ENCODE data around the gene BLOC1S4.

GRCh38 chr4:6687947-6688878 lies 27.8 kb upstream of the BLOC1S4 start:
- TF ChIP-seq POLR2A (IDR thresholded peaks at IDR 0.05; ENCODE audit: low read depth, low read length) (no peak), TAF1 (IDR thresholded peaks at IDR 0.05; ENCODE audit: borderline replicate concordance, low read depth, low read length) (no peak)
